B cell (primary cell): Measurements from ENCODE around the gene TTC6. TPM values are rescaled to one million over a fixed set of nuclear protein-coding genes. Genes with fewer than 3 reads are reported as not detected.

Experiments
- ATAC-seq: fragments of 200-7000 bp; cut with Tn5 transposase; one replicate; pipeline ENCODE4 v1.10.0; 2021; ENCODE audit warnings: low read depth, mild to moderate bottlenecking, moderate number of reproducible peaks, moderate library complexity
- CTCF ChIA-PET: fragments of 350-600 bp; sonication (Branson Sonifier 250); formaldehyde crosslinking; loops from one replicate; lab custom pipeline; 2021; ENCODE audit warnings: antibody characterized with exemption, inconsistent platforms; lab: Charles Lee
- POLR2A ChIA-PET: fragments of 350-600 bp; sonication (Branson Sonifier 250); formaldehyde crosslinking; loops from one replicate; lab custom pipeline; 2021; ENCODE audit warnings: antibody characterized with exemption; lab: Charles Lee
- DNase-seq: peaks from one replicate; pipeline ENCODE4 v3.0.0; 2013
- H2AFZ ChIP-seq: 2 replicates; pipeline ENCODE4 v1.6.1; 2012; ENCODE audit warnings: mild to moderate bottlenecking, low read depth, low read length; ENCODE audit not compliant: insufficient read depth, poor library complexity, severe bottlenecking
- H3K27ac ChIP-seq, 2 donors: 1 replicate in 1 of 2; 2 replicates in 1 of 2; pipeline ENCODE4 v1.5.1; 2012 to 2013; ENCODE audit warnings: low read length in 2 of 2, mild to moderate bottlenecking in 2 of 2, moderate library complexity in 1 of 2
- H3K27me3 ChIP-seq, 4 experiments: fragments of 200-600 bp in 1 of 4; sonication (generic) in 1 of 4; replicated peaks in 1 of 4; 1 replicate in 2 of 4; 2 replicates in 2 of 4; pipeline versions ENCODE4 v1.6.1 to v1.7.0; 2013 to 2016; ENCODE audit warnings: low read length in 3 of 4, mild to moderate bottlenecking in 2 of 4, mixed read lengths in 1 of 4, moderate library complexity in 1 of 4; ENCODE audit not compliant: insufficient read depth in 4 of 4, control insufficient read depth in 3 of 4; ENCODE audit errors: control extremely low read depth in 1 of 4
- H3K36me3 ChIP-seq, 2 experiments: replicated peaks in 1 of 2; 1 replicate in 1 of 2; 2 replicates in 1 of 2; pipeline versions ENCODE4 v1.6.1 to v1.7.1; 2013; ENCODE audit warnings: low read length in 1 of 2; ENCODE audit not compliant: insufficient read depth in 2 of 2, control insufficient read depth in 1 of 2; ENCODE audit errors: control extremely low read depth in 1 of 2, extremely low read depth in 1 of 2
- H3K4me1 ChIP-seq, 2 donors: fragments of 200-600 bp in 1 of 2; sonication (generic) in 1 of 2; 1 replicate in 1 of 2; 2 replicates in 1 of 2; pipeline versions ENCODE4 v1.5.1 to v1.6.1; 2013 to 2017; ENCODE audit warnings: low read length in 2 of 2; ENCODE audit not compliant: control insufficient read depth in 2 of 2, insufficient read depth in 2 of 2
- H3K4me2 ChIP-seq: replicated peaks from 2 replicates; pipeline ENCODE3; 2012; ENCODE audit warnings: mild to moderate bottlenecking, low read depth, low read length; ENCODE audit not compliant: poor library complexity, severe bottlenecking
- H3K4me3 ChIP-seq, 5 experiments: fragments of 200-600 bp in 1 of 5; sonication (generic) in 1 of 5; 1 replicate in 3 of 5; 2 replicates in 2 of 5; pipeline versions ENCODE4 v1.5.1 to v1.7.0; 2011 to 2016; ENCODE audit warnings: low read length in 4 of 5, mild to moderate bottlenecking in 4 of 5, low read depth in 2 of 5, control low read depth in 1 of 5, moderate library complexity in 1 of 5; ENCODE audit not compliant: insufficient read depth in 1 of 5; ENCODE audit errors: control extremely low read depth in 1 of 5, extremely low read depth in 1 of 5
- H3K79me2 ChIP-seq: fragments of 200-600 bp; sonication (generic); one replicate; pipeline ENCODE4 v1.6.0; 2016; ENCODE audit warnings: low read length; ENCODE audit not compliant: control insufficient read depth, insufficient read depth
- H3K9ac ChIP-seq: fragments of 200-600 bp; sonication (generic); 2 replicates; pipeline ENCODE4 v1.6.1; 2017; ENCODE audit warnings: mild to moderate bottlenecking, low read length, moderate library complexity
- H3K9me3 ChIP-seq, 3 donors: one replicate each; pipeline versions ENCODE4 v1.6.1 to v1.7.1; 2013; ENCODE audit warnings: low read length in 2 of 3; ENCODE audit not compliant: control insufficient read depth in 2 of 3, insufficient read depth in 1 of 3; ENCODE audit errors: control extremely low read depth in 1 of 3
- H4K20me1 ChIP-seq: 2 replicates; pipeline ENCODE4 v1.6.0; 2012; ENCODE audit warnings: mild to moderate bottlenecking, low read length; ENCODE audit not compliant: insufficient read depth, control insufficient read depth, poor library complexity, severe bottlenecking
- H3K27ac Mint-ChIP-seq: one replicate; pipeline ENCODE4 v1.8.0; 2021; ENCODE audit warnings: mixed read lengths
- H3K27me3 Mint-ChIP-seq: one replicate; pipeline ENCODE4 v1.8.0; 2021; ENCODE audit warnings: mixed read lengths
- H3K4me1 Mint-ChIP-seq: one replicate; pipeline ENCODE4 v1.8.0; 2021; ENCODE audit warnings: mixed read lengths
- H3K4me3 Mint-ChIP-seq: one replicate; pipeline ENCODE4 v1.8.0; 2021; ENCODE audit warnings: mixed read lengths
- H3K9me3 Mint-ChIP-seq: one replicate; pipeline ENCODE4 v1.8.0; 2022; ENCODE audit warnings: mixed read lengths; ENCODE audit not compliant: insufficient read depth
- CTCF ChIP-seq: fragments of 200-600 bp; IDR thresholded peaks from one replicate; pipeline ENCODE4 v1.8.0; 2022; ENCODE audit warnings: antibody characterized with exemption, mild to moderate bottlenecking
- EZH2 ChIP-seq: IDR thresholded peaks from 2 replicates; pipeline ENCODE4 v1.6.1; 2012; ENCODE audit warnings: borderline replicate concordance, low read depth, mild to moderate bottlenecking, moderate library complexity, low read length; ENCODE audit not compliant: insufficient read depth, poor library complexity, severe bottlenecking
- WGBS: methylation state at CpG from one replicate; pipeline ENCODE4 v1.1.5; 2013; ENCODE audit warnings: missing lambda C conversion rate; ENCODE audit not compliant: insufficient coverage; 5-methylcytosine and 5-hydroxymethylcytosine counted together
- intact Hi-C: fragments of 100-400 bp; cut with micrococcal nuclease; formaldehyde crosslinking; loops from one replicate; pipeline ENCODE4 v1.10.0; 2022
- polyA plus RNA-seq: library from polyadenylated mRNA; depleted of rRNA; stranded (reverse); fragments of >200 nt; gene quantifications from 2 replicates; pipeline ENCODE4 v1.2.3, GENCODE V29; 2012
- total RNA-seq, 2 donors: library from RNA; stranded (reverse); fragments of 120-200 nt in 1 of 2; gene quantifications; 1 replicate in 1 of 2; 2 replicates in 1 of 2; pipeline versions ENCODE4 v1.2.3 to v1.2.4, GENCODE V29; 2013 to 2022

The TTC6 gene
- total and polyA plus RNA-seq, 2 donors (not counting 1 experiment from before 2014, with no cell fraction given), result not detected

- Mint-ChIP-seq H3K4me3 (no peak overlapping the region), H3K4me1 (no peaks in the 10 kb centered on the region), H3K27me3 (peaks cover 37% of the 10 kb centered on the region), H3K9me3 (no peaks in the 10 kb centered on the region), H3K27ac (no peak overlapping the region)
- Histone ChIP-seq H3K36me3 (no peaks in the 10 kb centered on the region), H3K9me3 (peaks cover 0 to 29% (median 0%) of the 10 kb centered on the region in 3 donors), H3K27ac (no peak overlapping the region), H3K4me2 (no peak overlapping the region), H3K4me3 (no peak overlapping the region), H3K79me2 (no peaks in the 10 kb centered on the region), H3K27me3 (peaks cover 0 to 27% (median 18%) of the 10 kb centered on the region in 4 experiments), H3K4me1 (no peaks in the 10 kb centered on the region), H3K9ac (no peak overlapping the region), H4K20me1 (no peaks in the 10 kb centered on the region), H2AFZ (no peak overlapping the region)
- intact Hi-C loops, result no loop called here
- POLR2A ChIA-PET, result no interaction called here
- TF ChIP-seq EZH2 (no peak), CTCF (no peak)
- ATAC-seq, result no peak
- CTCF ChIA-PET, result no interaction called here
- WGBS, result 6% methylated on average over 61 of the region's 67 CpGs
- no peak for DNase-seq
These were observed 11.8 kb upstream of the TTC6 start for GRCh38 chr14:37583358-37584210.
